Fibroblast of upper back skin (primary cell): ENCODE results near the gene KIF27.

ENCODE experiments used
- DNase-seq: peaks from one replicate; pipeline ENCODE4 v3.0.0-alpha.2; 2013

The KIF27 gene

GRCh38 chr9:83800236-83801033 lies 120.8 kb downstream of the KIF27 start:
- DNase-seq, result no peak

- DNase-seq, result no peak
These were observed 127.2 kb downstream of the KIF27 start for GRCh38 chr9:83794051-83794450.

GRCh38 chr9:83792746-83793145 lies 128.5 kb downstream of the KIF27 start:
- no peak for DNase-seq
